H1 (cell line): Measurements from ENCODE around the gene SKIC3. TPM values are rescaled to one million over a fixed set of nuclear protein-coding genes. Genes with fewer than 3 reads are reported as not detected.

Experiments
- CTCF ChIA-PET: fragments of 300-600 bp; sonication (Branson Sonifier 250); formaldehyde crosslinking; loops from one replicate; lab custom pipeline; 2021; ENCODE audit not compliant: partially characterized antibody; lab: Charles Lee
- POLR2A ChIA-PET: fragments of 300-600 bp; sonication (Branson Sonifier 250); formaldehyde crosslinking; loops from one replicate; lab custom pipeline; 2021; ENCODE audit warnings: inconsistent platforms; ENCODE audit not compliant: partially characterized antibody; lab: Charles Lee
- DNase-seq, 2 experiments: peaks; one replicate each; pipeline versions ENCODE4 v3.0.0 to v3.0.0-alpha.2; 2010 to 2022; ENCODE audit warnings: low spot score in 2 of 2, low read depth in 1 of 2, mixed read lengths in 1 of 2
- FAIRE-seq: peaks from 2 replicates; lab custom pipeline; 2011; peaks lifted over from hg19 to GRCh38; lab: Jason Lieb, UNC
- H2AFZ ChIP-seq: 2 replicates; pipeline ENCODE4 v1.8.1; 2012; ENCODE audit warnings: low read length, inconsistent platforms
- H2AK5ac ChIP-seq: 2 replicates; pipeline ENCODE4 v1.6.1; 2013; ENCODE audit warnings: low read depth, low read length
- H2BK120ac ChIP-seq: replicated peaks from 2 replicates; pipeline ENCODE3; 2013; ENCODE audit warnings: low read depth, low read length, inconsistent platforms
- H2BK12ac ChIP-seq: 2 replicates; pipeline ENCODE4 v1.6.1; 2013; ENCODE audit warnings: low read depth, low read length
- H2BK15ac ChIP-seq: 2 replicates; pipeline ENCODE4 v1.6.1; 2013; ENCODE audit warnings: low read length
- H2BK20ac ChIP-seq: 2 replicates; pipeline ENCODE4 v1.6.1; 2013; ENCODE audit warnings: low read length
- H2BK5ac ChIP-seq: 2 replicates; pipeline ENCODE4 v1.6.1; 2013; ENCODE audit warnings: low read depth, low read length
- H3K14ac ChIP-seq: 2 replicates; pipeline ENCODE4 v1.6.1; 2013; ENCODE audit warnings: inconsistent platforms; ENCODE audit not compliant: insufficient read length
- H3K18ac ChIP-seq: 2 replicates; pipeline ENCODE4 v1.6.1; 2013; ENCODE audit warnings: low read length; ENCODE audit errors: extremely low read depth
- H3K23ac ChIP-seq: 2 replicates; pipeline ENCODE4 v1.6.1; 2013; ENCODE audit warnings: inconsistent platforms; ENCODE audit not compliant: insufficient read length
- H3K23me2 ChIP-seq: 2 replicates; pipeline ENCODE4 v1.6.1; 2013; ENCODE audit warnings: low read depth, low read length
- H3K27ac ChIP-seq: 2 replicates; pipeline ENCODE4 v1.6.1; 2011; ENCODE audit warnings: low read depth, low read length, inconsistent platforms
- H3K27me3 ChIP-seq, 4 experiments: replicated peaks in 1 of 4; 1 replicate in 1 of 4; 2 replicates in 3 of 4; pipeline versions ENCODE4 v1.6.1 to v1.8.1; 2011 to 2013; ENCODE audit warnings: low read length in 3 of 4, mild to moderate bottlenecking in 3 of 4, inconsistent platforms in 2 of 4, mixed read lengths in 2 of 4, moderate library complexity in 1 of 4; ENCODE audit not compliant: control insufficient read depth in 3 of 4, insufficient read depth in 3 of 4; ENCODE audit errors: extremely low read depth in 1 of 4
- H3K36me3 ChIP-seq, 4 experiments: 2 replicates each; pipeline versions ENCODE4 v1.6.1 to v1.8.1; 2011 to 2013; ENCODE audit warnings: mild to moderate bottlenecking in 4 of 4, low read length in 3 of 4, moderate library complexity in 2 of 4, control low read depth in 1 of 4, inconsistent platforms in 1 of 4; ENCODE audit not compliant: insufficient read depth in 4 of 4, control insufficient read depth in 2 of 4
- H3K4ac ChIP-seq: replicated peaks from 2 replicates; pipeline ENCODE3; 2013; ENCODE audit warnings: low read length, low read depth, mixed read lengths, inconsistent platforms; ENCODE audit not compliant: insufficient read length
- H3K4me1 ChIP-seq, 4 experiments: replicated peaks in 1 of 4; 1 replicate in 1 of 4; 2 replicates in 3 of 4; pipeline versions ENCODE4 v1.6.1 to v1.8.1; 2011 to 2013; ENCODE audit warnings: low read length in 3 of 4, inconsistent platforms in 2 of 4, mixed read lengths in 1 of 4; ENCODE audit not compliant: insufficient read depth in 4 of 4, control insufficient read depth in 3 of 4
- H3K4me2 ChIP-seq, 2 experiments: 2 replicates each; pipeline versions ENCODE4 v1.6.1 to v1.8.1; 2011 to 2013; ENCODE audit warnings: low read depth in 2 of 2, low read length in 2 of 2, control low read depth in 1 of 2, inconsistent platforms in 1 of 2, mild to moderate bottlenecking in 1 of 2; ENCODE audit not compliant: insufficient read depth in 1 of 2
- H3K4me3 ChIP-seq, 4 experiments: fragments of 200-600, 300-600 bp in 1 of 4; sonication (generic), shearing (Covaris generic), sonication (Bioruptor Twin) in 1 of 4; 2 replicates each; pipeline versions ENCODE4 v1.5.1 to v1.8.1; 2011 to 2016; ENCODE audit warnings: low read length in 4 of 4, low read depth in 3 of 4, control low read depth in 2 of 4, inconsistent platforms in 2 of 4, mild to moderate bottlenecking in 2 of 4, mixed read lengths in 1 of 4, moderate library complexity in 1 of 4; ENCODE audit not compliant: insufficient read depth in 2 of 4; ENCODE audit errors: extremely low read depth in 1 of 4
- H3K56ac ChIP-seq: replicated peaks from 2 replicates; pipeline ENCODE3; 2013; ENCODE audit warnings: low read depth, mild to moderate bottlenecking, mixed read lengths, low read length, inconsistent platforms; ENCODE audit not compliant: insufficient read length
- H3K79me1 ChIP-seq: 2 replicates; pipeline ENCODE4 v1.6.1; 2013; ENCODE audit warnings: low read depth, low read length, control low read depth
- H3K79me2 ChIP-seq, 2 experiments: 2 replicates each; pipeline versions ENCODE4 v1.6.1 to v1.8.1; 2012 to 2013; ENCODE audit warnings: low read length in 2 of 2, mild to moderate bottlenecking in 2 of 2, inconsistent platforms in 1 of 2; ENCODE audit not compliant: insufficient read depth in 2 of 2, control insufficient read depth in 1 of 2
- H3K9ac ChIP-seq, 4 experiments: replicated peaks in 1 of 4; 1 replicate in 1 of 4; 2 replicates in 3 of 4; pipeline versions ENCODE4 v1.6.1 to v1.8.1; 2011 to 2013; ENCODE audit warnings: low read depth in 3 of 4, low read length in 3 of 4, control low read depth in 2 of 4, mild to moderate bottlenecking in 2 of 4, moderate library complexity in 2 of 4, inconsistent platforms in 1 of 4; ENCODE audit errors: extremely low read depth in 1 of 4
- H3K9me3 ChIP-seq, 2 experiments: 2 replicates each; pipeline versions ENCODE4 v1.6.1 to v1.8.1; 2012 to 2013; ENCODE audit warnings: mild to moderate bottlenecking in 2 of 2, moderate library complexity in 2 of 2, control low read depth in 1 of 2, inconsistent platforms in 1 of 2, low read depth in 1 of 2, low read length in 1 of 2, mixed read lengths in 1 of 2; ENCODE audit not compliant: insufficient read depth in 2 of 2
- H4K20me1 ChIP-seq, 2 experiments: replicated peaks in 1 of 2; 2 replicates each; pipeline versions ENCODE3 to v1.8.1; 2011 to 2013; ENCODE audit warnings: inconsistent platforms in 2 of 2, low read length in 2 of 2, mild to moderate bottlenecking in 1 of 2; ENCODE audit not compliant: insufficient read depth in 2 of 2, control insufficient read depth in 1 of 2
- H4K5ac ChIP-seq: 2 replicates; pipeline ENCODE4 v1.6.1; 2013; ENCODE audit warnings: low read length, low read depth, mixed read lengths, inconsistent platforms; ENCODE audit not compliant: insufficient read length
- H4K8ac ChIP-seq: 2 replicates; pipeline ENCODE4 v1.8.0; 2013; ENCODE audit warnings: mild to moderate bottlenecking, moderate library complexity, low read length, inconsistent platforms; ENCODE audit not compliant: insufficient read depth; ENCODE audit errors: extremely low read depth
- H4K91ac ChIP-seq: replicated peaks from 2 replicates; pipeline ENCODE3; 2013; ENCODE audit warnings: low read length, mixed read lengths, inconsistent platforms; ENCODE audit not compliant: insufficient read length
- BRCA1 ChIP-seq: IDR thresholded peaks from 2 replicates; pipeline ENCODE4 v1.6.1; 2012; ENCODE audit warnings: low read depth, low read length, improper control_type of control experiment
- CBX8 ChIP-seq: fragments of 300-800, 300-1000 bp; sonication (generic); IDR thresholded peaks from 2 replicates; pipeline ENCODE4 v1.7.1; 2016; ENCODE audit warnings: low read depth, low read length, borderline replicate concordance
- CHD1 ChIP-seq: IDR thresholded peaks from 2 replicates; pipeline ENCODE4 v1.6.1; 2012; ENCODE audit warnings: low read depth, low read length, improper control_type of control experiment
- CREB1 ChIP-seq: IDR thresholded peaks from 2 replicates; pipeline ENCODE4 v1.6.1; 2012; ENCODE audit warnings: inconsistent platforms
- KDM4A ChIP-seq: IDR thresholded peaks from one replicate; pipeline ENCODE4 v1.7.1; 2012; ENCODE audit warnings: low read depth, mild to moderate bottlenecking, moderate library complexity, low read length, inconsistent platforms; ENCODE audit not compliant: severe bottlenecking
- NRF1 ChIP-seq: IDR thresholded peaks from 2 replicates; pipeline ENCODE4 v1.6.1; 2011; ENCODE audit warnings: mild to moderate bottlenecking, low read depth, low read length, improper control_type of control experiment
- PHF8 ChIP-seq: fragments of 200-600 bp; sonication (generic); conservative IDR thresholded peaks from 2 replicates; pipeline ENCODE4 v1.7.1; 2012; ENCODE audit warnings: low read depth, mild to moderate bottlenecking, inconsistent platforms, low read length, moderate library complexity
- POU5F1 ChIP-seq: IDR thresholded peaks from 2 replicates; pipeline ENCODE4 v1.6.1; 2011; ENCODE audit warnings: low read depth, mild to moderate bottlenecking, low read length, moderate library complexity
- SIRT6 ChIP-seq: IDR thresholded peaks from one replicate; pipeline ENCODE4 v1.7.1; 2012; ENCODE audit warnings: low read length, inconsistent platforms
- SIX5 ChIP-seq: IDR thresholded peaks from 2 replicates; pipeline ENCODE4 v1.6.1; 2011; ENCODE audit warnings: mild to moderate bottlenecking, low read depth, low read length
- SRF ChIP-seq: IDR thresholded peaks from 2 replicates; pipeline ENCODE4 v1.6.1; 2011; ENCODE audit warnings: mild to moderate bottlenecking, low read depth, low read length, moderate library complexity
- TBP ChIP-seq: IDR thresholded peaks from 2 replicates; pipeline ENCODE4 v1.6.1; 2011; ENCODE audit warnings: low read depth, low read length, improper control_type of control experiment
- TEAD4 ChIP-seq: IDR thresholded peaks from 2 replicates; pipeline ENCODE4 v1.6.1; 2012; ENCODE audit warnings: low read depth, low read length, inconsistent platforms, mixed read lengths
- WGBS, 2 experiments: shearing (Covaris generic) in 1 of 2; methylation state at CpG; one replicate each; pipeline versions ENCODE4 v1.1.6 to v1.1.7; 2013 to 2015; ENCODE audit warnings: low lambda C conversion rate in 2 of 2, mixed read lengths in 2 of 2, inconsistent platforms in 1 of 2, low coverage in 1 of 2, missing lambda C conversion rate in 1 of 2; ENCODE audit not compliant: insufficient replicate concordance in 2 of 2, insufficient coverage in 1 of 2, insufficient read length in 1 of 2; ENCODE audit errors: extremely low coverage in 1 of 2, missing lambda C conversion rate in 1 of 2; 5-methylcytosine and 5-hydroxymethylcytosine counted together
- polyA plus RNA-seq, 7 experiments: library from polyadenylated mRNA; depleted of rRNA in 3 of 7; stranded (reverse) in 5 of 7; unstranded in 2 of 7; fragments of >200 nt in 5 of 7; fragments of 200-250 nt in 2 of 7; gene quantifications; 1 replicate in 5 of 7; 2 replicates in 1 of 7; 4 replicates in 1 of 7; pipeline versions ENCODE4 v1.2.1 to v1.2.3, GENCODE V29; 2011 to 2013; ENCODE audit warnings: missing spikeins in 2 of 7, mixed read lengths in 2 of 7
- total RNA-seq: library from RNA; stranded (reverse); fragmentation: NEBNext Ultra II Directional; extraction: Animal tissue kit (Norgen Biotek cat#: 25700); gene quantifications from 2 replicates; pipeline ENCODE4 v1.2.1, GENCODE V29; 2021
- TF ChIP-seq, protein P1 (sequence below): IDR thresholded peaks from 2 replicates; pipeline ENCODE4 v1.6.1; 2011; ENCODE audit warnings: low read depth, mild to moderate bottlenecking, low read length; ENCODE audit not compliant: insufficient read depth
- TF ChIP-seq, protein P2 (sequence below): IDR thresholded peaks from 2 replicates; pipeline ENCODE4 v1.6.1; 2012; ENCODE audit warnings: inconsistent platforms

SKIC3 gene
- total and polyA plus RNA-seq, 2 of the 8 experiments (the other 6 are each of a cell fraction or from before 2014, with no cell fraction given): 13.7 to 53.7 TPM

DNA sequence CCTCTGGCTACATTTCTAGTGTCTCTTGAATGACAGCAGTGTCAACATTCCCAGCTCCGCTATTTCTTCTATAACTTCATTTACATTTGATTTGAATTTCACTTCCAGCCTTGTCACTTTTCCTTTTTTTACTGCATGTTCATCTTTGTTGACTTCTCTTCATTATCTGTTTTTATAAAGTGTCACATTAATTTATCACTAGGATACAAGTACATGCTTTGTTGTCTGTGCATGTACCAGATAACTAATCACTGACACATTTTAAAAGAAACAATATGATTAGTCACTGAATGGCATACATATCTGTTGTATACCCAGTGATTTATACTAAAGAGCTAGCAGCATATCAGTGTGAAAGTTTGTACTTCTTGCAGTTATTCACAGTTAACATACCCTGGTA is 29.2 kb upstream of the SKIC3 start:
- Histone ChIP-seq H3K27me3 (no peaks in the 10 kb centered on the region), H3K27ac (no peak overlapping the region), H3K36me3 (no peaks in the 10 kb centered on the region), H2BK15ac (no peak overlapping the region), H3K9ac (no peak overlapping the region), H3K9me3 (no peaks in the 10 kb centered on the region), H4K5ac (no peak overlapping the region), H4K8ac (no peak overlapping the region), H3K79me2 (no peaks in the 10 kb centered on the region), H3K4ac (no peak overlapping the region), H3K4me3 (no peak overlapping the region), H4K91ac (no peak overlapping the region), H3K14ac (no peak overlapping the region), H2BK12ac (no peak overlapping the region), H3K79me1 (no peaks in the 10 kb centered on the region), H3K18ac (no peak overlapping the region), H2BK20ac (no peak overlapping the region), H2AFZ (no peak overlapping the region), H4K20me1 (peaks cover 0 to 2% of the 10 kb centered on the region in 2 experiments), H2BK120ac (no peak overlapping the region), H2BK5ac (no peak overlapping the region), H3K56ac (no peak overlapping the region), H3K23ac (no peak overlapping the region), H2AK5ac (no peak overlapping the region), H3K4me2 (no peak overlapping the region), H3K4me1 (no peaks in the 10 kb centered on the region), H3K23me2 (no peaks in the 10 kb centered on the region)
- FAIRE-seq: no peak
- DNase-seq: no peak
- POLR2A ChIA-PET: no interaction called here
- CTCF ChIA-PET: no interaction called here
- 100% methylated on average over 1 of the region's 1 CpG; no CpG with 5 or more reads in 1 of the 2 experiments for WGBS, 2 experiments
- TF ChIP-seq SIRT6 (no peak), TEAD4 (no peak), BRCA1 (no peak), SIX5 (no peak), CHD1 (no peak), NRF1 (no peak), SRF (no peak), KDM4A (no peak), PHF8 (no peak), CREB1 (no peak), TBP (no peak), POU5F1 (no peak), CBX8 (no peak)
- TF ChIP-seq, protein P1, sequence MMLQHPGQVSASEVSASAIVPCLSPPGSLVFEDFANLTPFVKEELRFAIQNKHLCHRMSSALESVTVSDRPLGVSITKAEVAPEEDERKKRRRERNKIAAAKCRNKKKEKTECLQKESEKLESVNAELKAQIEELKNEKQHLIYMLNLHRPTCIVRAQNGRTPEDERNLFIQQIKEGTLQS: no peak
- TF ChIP-seq, protein P2, sequence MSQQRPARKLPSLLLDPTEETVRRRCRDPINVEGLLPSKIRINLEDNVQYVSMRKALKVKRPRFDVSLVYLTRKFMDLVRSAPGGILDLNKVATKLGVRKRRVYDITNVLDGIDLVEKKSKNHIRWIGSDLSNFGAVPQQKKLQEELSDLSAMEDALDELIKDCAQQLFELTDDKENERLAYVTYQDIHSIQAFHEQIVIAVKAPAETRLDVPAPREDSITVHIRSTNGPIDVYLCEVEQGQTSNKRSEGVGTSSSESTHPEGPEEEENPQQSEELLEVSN: no peak
